ENCODE measurements around the gene ASPG.
"Not testable (repeated sequence)": the region's sequence is repeated elsewhere in the genome, so short reads cannot be mapped to it uniquely, and the experiment has no call there.

Gene ASPG

GRCh38 chr14:104151566-104152245 is 66.2 kb downstream of the ASPG start:
- Histone ChIP-seq H3K9me3 (ENCODE audit: control insufficient read depth, insufficient read depth, low read length) (no peaks in the 10 kb centered on the region), H3K4me1 (ENCODE audit: control insufficient read depth, insufficient read depth, low read length) (peaks cover 18% of the 10 kb centered on the region), H3K27me3 (ENCODE audit: control insufficient read depth, insufficient read depth, low read length) (no peaks in the 10 kb centered on the region), H3K4me3 (ENCODE audit: low read depth, low read length) (no peak overlapping the region), H3K9ac (ENCODE audit: low read depth, low read length) (no peak overlapping the region), H3K36me3 (ENCODE audit: control insufficient read depth, insufficient read depth, low read length) (peaks cover 23% of the 10 kb centered on the region)

- Histone ChIP-seq H3K4me3 (ENCODE audit: low read depth, low read length) (no peak overlapping the region), H3K4me1 (ENCODE audit: control insufficient read depth, insufficient read depth, low read length) (peaks cover 18% of the 10 kb centered on the region), H3K9me3 (ENCODE audit: control insufficient read depth, insufficient read depth, low read length) (no peaks in the 10 kb centered on the region), H3K9ac (ENCODE audit: low read depth, low read length) (no peak overlapping the region), H3K36me3 (ENCODE audit: control insufficient read depth, insufficient read depth, low read length) (peaks cover 24% of the 10 kb centered on the region), H3K27me3 (ENCODE audit: control insufficient read depth, insufficient read depth, low read length) (no peaks in the 10 kb centered on the region)
Observed at GRCh38 chr14:104152246-104152575, 66.7 kb downstream of the ASPG start.

GRCh38 chr14:104152686-104153393 is 67.3 kb downstream of the ASPG start:
- Histone ChIP-seq H3K9ac (ENCODE audit: low read depth, low read length) (no peak overlapping the region), H3K4me3 (ENCODE audit: low read depth, low read length) (no peak overlapping the region), H3K4me1 (ENCODE audit: control insufficient read depth, insufficient read depth, low read length) (peaks cover 18% of the 10 kb centered on the region), H3K9me3 (ENCODE audit: control insufficient read depth, insufficient read depth, low read length) (no peaks in the 10 kb centered on the region), H3K27me3 (ENCODE audit: control insufficient read depth, insufficient read depth, low read length) (no peaks in the 10 kb centered on the region), H3K36me3 (ENCODE audit: control insufficient read depth, insufficient read depth, low read length) (peaks cover 26% of the 10 kb centered on the region)

- H3K9ac ChIP-seq (ENCODE audit: low read depth, low read length); H3K27me3 ChIP-seq (ENCODE audit: control insufficient read depth, insufficient read depth, low read length); H3K4me3 ChIP-seq (ENCODE audit: low read depth, low read length); H3K9me3 ChIP-seq (ENCODE audit: control insufficient read depth, insufficient read depth, low read length): not testable (repeated sequence)
- H3K36me3 ChIP-seq (ENCODE audit: control insufficient read depth, insufficient read depth, low read length), result peaks cover 30% of the 10 kb centered on the region
- H3K4me1 ChIP-seq (ENCODE audit: control insufficient read depth, insufficient read depth, low read length), result peaks cover 14% of the 10 kb centered on the region
Observed at GRCh38 chr14:104153394-104153755, 67.9 kb downstream of the ASPG start.

- no peaks in the 10 kb centered on the region for H3K9me3 ChIP-seq (ENCODE audit: control insufficient read depth, insufficient read depth, low read length)
- no peak overlapping the region for H3K9ac ChIP-seq (ENCODE audit: low read depth, low read length)
- peaks cover 8% of the 10 kb centered on the region for H3K4me1 ChIP-seq (ENCODE audit: control insufficient read depth, insufficient read depth, low read length)
- no peak overlapping the region for H3K4me3 ChIP-seq (ENCODE audit: low read depth, low read length)
- H3K27me3 ChIP-seq (ENCODE audit: control insufficient read depth, insufficient read depth, low read length), result no peaks in the 10 kb centered on the region
- peaks cover 38% of the 10 kb centered on the region for H3K36me3 ChIP-seq (ENCODE audit: control insufficient read depth, insufficient read depth, low read length)
Observed at GRCh38 chr14:104154246-104154645, 68.7 kb downstream of the ASPG start.

- H3K36me3 ChIP-seq (ENCODE audit: control insufficient read depth, insufficient read depth, low read length), result peaks cover 38% of the 10 kb centered on the region
- no peak overlapping the region for H3K9ac ChIP-seq (ENCODE audit: low read depth, low read length)
- H3K9me3 ChIP-seq (ENCODE audit: control insufficient read depth, insufficient read depth, low read length), result no peaks in the 10 kb centered on the region
- H3K4me3 ChIP-seq (ENCODE audit: low read depth, low read length), result no peak overlapping the region
- no peaks in the 10 kb centered on the region for H3K27me3 ChIP-seq (ENCODE audit: control insufficient read depth, insufficient read depth, low read length)
- H3K4me1 ChIP-seq (ENCODE audit: control insufficient read depth, insufficient read depth, low read length), result peaks cover 4% of the 10 kb centered on the region
Observed at GRCh38 chr14:104155513-104155912, 70.0 kb downstream of the ASPG start.

- H3K27me3 ChIP-seq (ENCODE audit: control insufficient read depth, insufficient read depth, low read length), result no peaks in the 10 kb centered on the region
- H3K9ac ChIP-seq (ENCODE audit: low read depth, low read length), result no peak overlapping the region
- H3K9me3 ChIP-seq (ENCODE audit: control insufficient read depth, insufficient read depth, low read length), result no peaks in the 10 kb centered on the region
- peaks cover 38% of the 10 kb centered on the region for H3K36me3 ChIP-seq (ENCODE audit: control insufficient read depth, insufficient read depth, low read length)
- H3K4me1 ChIP-seq (ENCODE audit: control insufficient read depth, insufficient read depth, low read length), result no peaks in the 10 kb centered on the region
- H3K4me3 ChIP-seq (ENCODE audit: low read depth, low read length), result no peak overlapping the region
Observed at GRCh38 chr14:104156142-104156541, 70.6 kb downstream of the ASPG start.

- no peaks in the 10 kb centered on the region for H3K9me3 ChIP-seq (ENCODE audit: control insufficient read depth, insufficient read depth, low read length)
- H3K27me3 ChIP-seq (ENCODE audit: control insufficient read depth, insufficient read depth, low read length), result no peaks in the 10 kb centered on the region
- H3K9ac ChIP-seq (ENCODE audit: low read depth, low read length), result no peak overlapping the region
- no peak overlapping the region for H3K4me3 ChIP-seq (ENCODE audit: low read depth, low read length)
- H3K36me3 ChIP-seq (ENCODE audit: control insufficient read depth, insufficient read depth, low read length), result peaks cover 36% of the 10 kb centered on the region
- no peaks in the 10 kb centered on the region for H3K4me1 ChIP-seq (ENCODE audit: control insufficient read depth, insufficient read depth, low read length)
Observed at GRCh38 chr14:104157016-104157928, 71.8 kb downstream of the ASPG start.

GRCh38 chr14:104158827-104159798 is 73.6 kb downstream of the ASPG start:
- H3K4me3 ChIP-seq (ENCODE audit: low read depth, low read length), result no peak overlapping the region
- peaks cover 26% of the 10 kb centered on the region for H3K36me3 ChIP-seq (ENCODE audit: control insufficient read depth, insufficient read depth, low read length)
- H3K27me3 ChIP-seq (ENCODE audit: control insufficient read depth, insufficient read depth, low read length), result no peaks in the 10 kb centered on the region
- no peaks in the 10 kb centered on the region for H3K4me1 ChIP-seq (ENCODE audit: control insufficient read depth, insufficient read depth, low read length)
- no peak overlapping the region for H3K9ac ChIP-seq (ENCODE audit: low read depth, low read length)
- no peaks in the 10 kb centered on the region for H3K9me3 ChIP-seq (ENCODE audit: control insufficient read depth, insufficient read depth, low read length)

- Histone ChIP-seq H3K27me3 (ENCODE audit: control insufficient read depth, insufficient read depth, low read length) (no peaks in the 10 kb centered on the region), H3K36me3 (ENCODE audit: control insufficient read depth, insufficient read depth, low read length) (peaks cover 22% of the 10 kb centered on the region), H3K9ac (ENCODE audit: low read depth, low read length) (no peak overlapping the region), H3K9me3 (ENCODE audit: control insufficient read depth, insufficient read depth, low read length) (no peaks in the 10 kb centered on the region), H3K4me3 (ENCODE audit: low read depth, low read length) (no peak overlapping the region), H3K4me1 (ENCODE audit: control insufficient read depth, insufficient read depth, low read length) (no peaks in the 10 kb centered on the region)
Observed at GRCh38 chr14:104159990-104160389, 74.5 kb downstream of the ASPG start.
